ENCODE measurements around the gene AP1B1.

GRCh38 chr22:29277927-29278326 lies 110.4 kb downstream of the AP1B1 start:
- TF ChIP-seq TAF1 (CRISPR knock-in tag; IDR thresholded peaks at IDR 0.05), result no peak
- no peak for TF ChIP-seq NFYC (CRISPR knock-in tag; IDR thresholded peaks at IDR 0.05)
- TF ChIP-seq, protein P1, sequence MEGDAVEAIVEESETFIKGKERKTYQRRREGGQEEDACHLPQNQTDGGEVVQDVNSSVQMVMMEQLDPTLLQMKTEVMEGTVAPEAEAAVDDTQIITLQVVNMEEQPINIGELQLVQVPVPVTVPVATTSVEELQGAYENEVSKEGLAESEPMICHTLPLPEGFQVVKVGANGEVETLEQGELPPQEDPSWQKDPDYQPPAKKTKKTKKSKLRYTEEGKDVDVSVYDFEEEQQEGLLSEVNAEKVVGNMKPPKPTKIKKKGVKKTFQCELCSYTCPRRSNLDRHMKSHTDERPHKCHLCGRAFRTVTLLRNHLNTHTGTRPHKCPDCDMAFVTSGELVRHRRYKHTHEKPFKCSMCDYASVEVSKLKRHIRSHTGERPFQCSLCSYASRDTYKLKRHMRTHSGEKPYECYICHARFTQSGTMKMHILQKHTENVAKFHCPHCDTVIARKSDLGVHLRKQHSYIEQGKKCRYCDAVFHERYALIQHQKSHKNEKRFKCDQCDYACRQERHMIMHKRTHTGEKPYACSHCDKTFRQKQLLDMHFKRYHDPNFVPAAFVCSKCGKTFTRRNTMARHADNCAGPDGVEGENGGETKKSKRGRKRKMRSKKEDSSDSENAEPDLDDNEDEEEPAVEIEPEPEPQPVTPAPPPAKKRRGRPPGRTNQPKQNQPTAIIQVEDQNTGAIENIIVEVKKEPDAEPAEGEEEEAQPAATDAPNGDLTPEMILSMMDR (CRISPR knock-in tag; IDR thresholded peaks at IDR 0.05), result no peak
- no peak for TF ChIP-seq ZSCAN22 (CRISPR knock-in tag; IDR thresholded peaks at IDR 0.05)
- no peak for TF ChIP-seq ZNF382 (CRISPR knock-in tag; IDR thresholded peaks at IDR 0.05; ENCODE audit: borderline replicate concordance)
- TF ChIP-seq NFE2L2 (IDR thresholded peaks at IDR 0.05; ENCODE audit: low read length), result no peak
- TF ChIP-seq MNT (IDR thresholded peaks at IDR 0.05), result no peak
- no peak for TF ChIP-seq ZNF589 (CRISPR knock-in tag; conservative IDR thresholded peaks at IDR 0.05)
- TF ChIP-seq ZNF547 (CRISPR knock-in tag; IDR thresholded peaks at IDR 0.05), result no peak
- TF ChIP-seq STAT5B (CRISPR knock-in tag; IDR thresholded peaks at IDR 0.05), result no peak
- TF ChIP-seq, protein P2, sequence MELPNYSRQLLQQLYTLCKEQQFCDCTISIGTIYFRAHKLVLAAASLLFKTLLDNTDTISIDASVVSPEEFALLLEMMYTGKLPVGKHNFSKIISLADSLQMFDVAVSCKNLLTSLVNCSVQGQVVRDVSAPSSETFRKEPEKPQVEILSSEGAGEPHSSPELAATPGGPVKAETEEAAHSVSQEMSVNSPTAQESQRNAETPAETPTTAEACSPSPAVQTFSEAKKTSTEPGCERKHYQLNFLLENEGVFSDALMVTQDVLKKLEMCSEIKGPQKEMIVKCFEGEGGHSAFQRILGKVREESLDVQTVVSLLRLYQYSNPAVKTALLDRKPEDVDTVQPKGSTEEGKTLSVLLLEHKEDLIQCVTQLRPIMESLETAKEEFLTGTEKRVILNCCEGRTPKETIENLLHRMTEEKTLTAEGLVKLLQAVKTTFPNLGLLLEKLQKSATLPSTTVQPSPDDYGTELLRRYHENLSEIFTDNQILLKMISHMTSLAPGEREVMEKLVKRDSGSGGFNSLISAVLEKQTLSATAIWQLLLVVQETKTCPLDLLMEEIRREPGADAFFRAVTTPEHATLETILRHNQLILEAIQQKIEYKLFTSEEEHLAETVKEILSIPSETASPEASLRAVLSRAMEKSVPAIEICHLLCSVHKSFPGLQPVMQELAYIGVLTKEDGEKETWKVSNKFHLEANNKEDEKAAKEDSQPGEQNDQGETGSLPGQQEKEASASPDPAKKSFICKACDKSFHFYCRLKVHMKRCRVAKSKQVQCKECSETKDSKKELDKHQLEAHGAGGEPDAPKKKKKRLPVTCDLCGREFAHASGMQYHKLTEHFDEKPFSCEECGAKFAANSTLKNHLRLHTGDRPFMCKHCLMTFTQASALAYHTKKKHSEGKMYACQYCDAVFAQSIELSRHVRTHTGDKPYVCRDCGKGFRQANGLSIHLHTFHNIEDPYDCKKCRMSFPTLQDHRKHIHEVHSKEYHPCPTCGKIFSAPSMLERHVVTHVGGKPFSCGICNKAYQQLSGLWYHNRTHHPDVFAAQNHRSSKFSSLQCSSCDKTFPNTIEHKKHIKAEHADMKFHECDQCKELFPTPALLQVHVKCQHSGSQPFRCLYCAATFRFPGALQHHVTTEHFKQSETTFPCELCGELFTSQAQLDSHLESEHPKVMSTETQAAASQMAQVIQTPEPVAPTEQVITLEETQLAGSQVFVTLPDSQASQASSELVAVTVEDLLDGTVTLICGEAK (IDR thresholded peaks at IDR 0.05), result no peak
- TF ChIP-seq, protein P2 (CRISPR knock-in tag; IDR thresholded peaks at IDR 0.05), result no peak

Data from HepG2 (cell line).